Smooth muscle cell (in vitro differentiated cells): ENCODE results near the gene SETD1B. TPM values are rescaled to one million over a fixed set of nuclear protein-coding genes. Genes with fewer than 3 reads are reported as not detected.
"Not testable (repeated sequence)": the region's sequence is repeated elsewhere in the genome, so short reads cannot be mapped to it uniquely, and the experiment has no call there.

Source experiments
- DNase-seq: peaks from one replicate; lab custom pipeline; 2025; ENCODE audit not compliant: unreplicated experiment; lab: John Stamatoyannopoulos, UW
- H2AFZ ChIP-seq: fragments of 200-600 bp; sonication (generic); 2 replicates; pipeline ENCODE4 v1.6.0; 2016; ENCODE audit warnings: antibody characterized with exemption, low read depth, mild to moderate bottlenecking
- H3F3A ChIP-seq: fragments of 200-600 bp; sonication (generic); 2 replicates; pipeline ENCODE4 v1.6.0; 2017; ENCODE audit warnings: antibody characterized with exemption, low read depth
- H3K27ac ChIP-seq: fragments of 200-600 bp; sonication (generic); 2 replicates; pipeline ENCODE4 v1.5.1; 2016; ENCODE audit warnings: low read depth, mild to moderate bottlenecking
- H3K27me3 ChIP-seq: fragments of 200-600 bp; sonication (generic); 2 replicates; pipeline ENCODE4 v1.6.1; 2016; ENCODE audit warnings: low read depth, mild to moderate bottlenecking
- H3K36me3 ChIP-seq: fragments of 200-600 bp; sonication (generic); 2 replicates; pipeline ENCODE4 v1.5.1; 2016; ENCODE audit warnings: low read depth
- H3K4me1 ChIP-seq: fragments of 200-600 bp; sonication (generic); 2 replicates; pipeline ENCODE4 v1.5.1; 2016; ENCODE audit warnings: low read depth
- H3K4me2 ChIP-seq: fragments of 200-600 bp; sonication (generic); 2 replicates; pipeline ENCODE4 v1.6.0; 2016; ENCODE audit warnings: mild to moderate bottlenecking
- H3K4me3 ChIP-seq: fragments of 200-600 bp; sonication (generic); 2 replicates; pipeline ENCODE4 v1.5.1; 2016; ENCODE audit warnings: mild to moderate bottlenecking
- H3K79me2 ChIP-seq: fragments of 200-600 bp; sonication (generic); 2 replicates; pipeline ENCODE4 v1.6.0; 2016; ENCODE audit warnings: low read depth, mild to moderate bottlenecking
- H3K9ac ChIP-seq: fragments of 200-600 bp; sonication (generic); 2 replicates; pipeline ENCODE4 v1.6.0; 2016; ENCODE audit warnings: low read depth
- H3K9me3 ChIP-seq: fragments of 200-600 bp; sonication (generic); replicated peaks from 2 replicates; pipeline ENCODE4 v1.5.1; 2016; ENCODE audit warnings: low read depth
- H4K20me1 ChIP-seq: fragments of 200-600 bp; sonication (generic); 2 replicates; pipeline ENCODE4 v1.6.0; 2016; ENCODE audit warnings: low read depth
- CTCF ChIP-seq: fragments of 200-600 bp; sonication (generic); IDR thresholded peaks from 2 replicates; pipeline ENCODE4 v1.5.1; 2017; ENCODE audit warnings: borderline replicate concordance, mild to moderate bottlenecking, antibody characterized with exemption; ENCODE audit not compliant: insufficient read depth, poor library complexity, severe bottlenecking
- whole genome bisulfite sequencing: methylation state at CpG from one replicate; pipeline ENCODE4 v1.1.7; 2016; ENCODE audit warnings: low lambda C conversion rate; 5-methylcytosine and 5-hydroxymethylcytosine counted together
- polyA plus RNA-seq: library from polyadenylated mRNA; unstranded; fragments of >200 nt; fragmentation: Nextera tagmentation; extraction: Ambion mirVana; gene quantifications from 2 replicates; pipeline ENCODE4 v1.2.1, GENCODE V29; 2016
- small RNA-seq: library from RNA; depleted of rRNA; stranded (forward); fragments of <200 nt; gene quantifications from one replicate; pipeline ENCODE3, GENCODE V24; 2014
- total RNA-seq: library from RNA; depleted of rRNA; stranded (reverse); fragments of >200 nt; gene quantifications from 2 replicates; pipeline ENCODE4 v1.2.3, GENCODE V29; 2014

Gene SETD1B
- total and polyA plus RNA-seq, 2 experiments from 2014 or later = 1.9 to 4.2 TPM

- Histone ChIP-seq H3K4me2 (no peak overlapping the region), H3K4me1 (no peaks in the 10 kb centered on the region), H3K9me3 (no peaks in the 10 kb centered on the region), H3K9ac (no peak overlapping the region), H3K27me3 (no peaks in the 10 kb centered on the region), H3K36me3 (no peaks in the 10 kb centered on the region), H3K4me3 (no peak overlapping the region), H3K27ac (no peak overlapping the region), H3K79me2 (no peaks in the 10 kb centered on the region), H2AFZ (no peak overlapping the region), H3F3A (peaks cover 13% of the 10 kb centered on the region), H4K20me1 (no peaks in the 10 kb centered on the region)
- 94% methylated on average over 6 of the region's 6 CpGs for WGBS
- no peak for DNase-seq
- TF ChIP-seq CTCF = no peak
These were observed 71.8 kb downstream of the SETD1B start for GRCh38 chr12:121875582-121875981.

DNA sequence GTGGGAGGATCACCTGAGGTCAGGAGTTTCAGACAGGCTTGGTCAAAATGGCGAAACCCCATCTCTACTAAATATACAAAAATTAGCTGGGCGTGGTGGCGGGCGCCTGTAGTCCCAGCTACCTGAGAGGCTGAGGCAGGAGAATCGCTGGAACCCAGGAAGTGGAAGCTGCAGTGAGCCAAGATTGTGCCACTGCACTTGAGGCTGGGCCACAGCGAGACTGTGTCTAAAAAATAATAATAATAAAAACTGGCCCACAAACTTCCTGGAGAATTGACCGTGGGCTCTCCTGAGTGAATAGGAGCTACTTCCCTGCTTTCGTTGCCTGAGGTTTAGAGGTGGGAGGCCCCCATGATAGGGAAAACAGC lies 72.3 kb downstream of the SETD1B start:
- not testable (repeated sequence) for H4K20me1 ChIP-seq, DNase-seq, H3K4me3 ChIP-seq, H2AFZ ChIP-seq, H3K27ac ChIP-seq, H3K36me3 ChIP-seq, H3K9me3 ChIP-seq, H3K79me2 ChIP-seq, H3K4me2 ChIP-seq, H3K9ac ChIP-seq, H3K4me1 ChIP-seq, H3K27me3 ChIP-seq
- H3F3A ChIP-seq = peaks cover 13% of the 10 kb centered on the region
- WGBS = 95% methylated on average over 8 of the region's 8 CpGs

Small RNA genes within 50 kb of the gene (small RNA-seq; reads per million reads assigned to genes)
- not detected for gene AC069503.3

Other genes starting within 250 kb of the SETD1B start
- gene KDM2B, start 223.0 kb upstream of the SETD1B start, total RNA-seq = 19.9 and 34.9 TPM in 2 replicates
- gene KDM2B, start 223.0 kb upstream of the SETD1B start, polyA plus RNA-seq = 16.3 and 22.6 TPM in 2 replicates
- gene ORAI1, start 177.5 kb upstream of the SETD1B start, total RNA-seq = 5.4 and 5.5 TPM in 2 replicates
- 23.4 and 24.0 TPM in 2 replicates for gene ORAI1, start 177.5 kb upstream of the SETD1B start, polyA plus RNA-seq
- 0.13 and 0.18 TPM in 2 replicates for gene MORN3, start 134.4 kb upstream of the SETD1B start, total RNA-seq
- gene MORN3, start 134.4 kb upstream of the SETD1B start, polyA plus RNA-seq = 0.11 and 2.0 TPM in 2 replicates
- gene TMEM120B, start 91.3 kb upstream of the SETD1B start, total RNA-seq = 5.3 and 6.9 TPM in 2 replicates
- 7.6 and 7.7 TPM in 2 replicates for gene TMEM120B, start 91.3 kb upstream of the SETD1B start, polyA plus RNA-seq
- 12.7 and 25.9 TPM in 2 replicates for gene RHOF, start 10.3 kb upstream of the SETD1B start, total RNA-seq
- 13.8 and 15.3 TPM in 2 replicates for gene RHOF, start 10.3 kb upstream of the SETD1B start, polyA plus RNA-seq
- not detected in 2 replicates for gene HPD, start 54.9 kb downstream of the SETD1B start, total RNA-seq
- gene HPD, start 54.9 kb downstream of the SETD1B start, polyA plus RNA-seq = 0.53 TPM in 1 of 2 replicates, not detected in the other
- gene PSMD9, start 84.8 kb downstream of the SETD1B start, total RNA-seq = 33.9 and 42.4 TPM in 2 replicates
- gene PSMD9, start 84.8 kb downstream of the SETD1B start, polyA plus RNA-seq = 87.3 and 87.7 TPM in 2 replicates
- 5.0 and 8.6 TPM in 2 replicates for gene CFAP251, start 114.6 kb downstream of the SETD1B start, total RNA-seq
- 1.2 and 7.1 TPM in 2 replicates for gene CFAP251, start 114.6 kb downstream of the SETD1B start, polyA plus RNA-seq
- gene BCL7A, start 217.9 kb downstream of the SETD1B start, total RNA-seq = 2.7 and 4.3 TPM in 2 replicates
- gene BCL7A, start 217.9 kb downstream of the SETD1B start, polyA plus RNA-seq = 3.0 and 5.7 TPM in 2 replicates